Measurements from ENCODE around the gene VPS51. TPM values are rescaled to one million over a fixed set of nuclear protein-coding genes. Genes with fewer than 3 reads are reported as not detected.

Gene VPS51
- total and polyA plus RNA-seq, 9 of the 15 experiments (the other 6 are each of a cell fraction or from before 2014, with no cell fraction given) = 1.8 to 143 (median 46.8) TPM

DNA sequence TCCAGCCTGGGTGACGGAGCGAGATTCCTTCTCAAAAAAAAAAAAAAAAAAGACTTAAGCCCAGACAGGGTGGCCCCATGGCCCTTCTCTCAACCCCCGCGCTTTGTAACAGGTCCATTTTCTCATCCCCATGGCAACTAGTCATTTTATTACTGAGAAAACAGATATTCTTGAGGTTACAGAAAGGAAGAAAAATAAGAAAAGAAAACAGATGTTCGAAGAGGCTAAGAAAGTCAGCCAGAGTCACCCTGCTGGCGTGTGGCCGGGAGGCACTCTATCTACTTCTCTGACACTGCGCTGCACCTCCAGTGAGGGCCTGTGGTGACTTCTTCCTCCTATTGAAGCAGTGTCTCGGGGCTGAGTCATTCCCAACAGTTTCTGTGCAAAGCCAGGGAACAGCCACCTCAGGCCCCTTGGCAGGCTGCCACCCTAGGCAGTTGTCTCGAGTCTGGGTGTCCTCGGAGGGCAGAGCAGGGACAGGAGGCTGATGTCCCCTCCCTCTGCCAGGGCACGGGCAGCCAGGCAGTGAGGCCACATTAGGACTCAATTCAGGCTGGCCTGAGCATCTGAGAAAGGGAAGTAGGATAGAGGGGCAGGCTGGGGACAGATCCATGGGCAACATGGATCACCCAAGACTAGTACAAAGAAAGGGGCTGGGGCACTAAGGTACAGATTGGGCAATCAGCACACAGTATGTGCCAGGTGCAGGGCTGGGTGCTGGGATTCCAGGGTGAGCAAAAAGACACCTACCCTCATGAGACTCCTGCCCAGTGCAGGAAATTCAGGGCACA lies 54.7 kb downstream of the VPS51 start (continued):
- TF ChIP-seq CBX1 (IDR thresholded peaks at IDR 0.05; ENCODE audit: low read depth) = no peak
- TF ChIP-seq CHD2 (IDR thresholded peaks at IDR 0.05; ENCODE audit: low read depth, low read length) = no peak
- no peak for TF ChIP-seq YBX1 (IDR thresholded peaks at IDR 0.05)
- 0 out of 2 replicates have a peak, but pooled peaks have one; percentile 74 for TF ChIP-seq GATAD2A (IDR thresholded peaks at IDR 0.05)
- no peak for TF ChIP-seq KDM1A (IDR thresholded peaks at IDR 0.05)
- TF ChIP-seq SMAD3 (CRISPR knock-in tag; conservative IDR thresholded peaks at IDR 0.05) = no peak
- TF ChIP-seq TOE1 (IDR thresholded peaks at IDR 0.05; ENCODE audit: borderline replicate concordance) = no peak
- no peak for TF ChIP-seq TOE1 (CRISPR knock-in tag; IDR thresholded peaks at IDR 0.05; ENCODE audit: borderline replicate concordance, low read depth)
- TF ChIP-seq EHMT2 (IDR thresholded peaks at IDR 0.05) = no peak
- no peak for TF ChIP-seq KAT2B (IDR thresholded peaks at IDR 0.05; ENCODE audit: low read depth, low read length)
- TF ChIP-seq, protein P1, sequence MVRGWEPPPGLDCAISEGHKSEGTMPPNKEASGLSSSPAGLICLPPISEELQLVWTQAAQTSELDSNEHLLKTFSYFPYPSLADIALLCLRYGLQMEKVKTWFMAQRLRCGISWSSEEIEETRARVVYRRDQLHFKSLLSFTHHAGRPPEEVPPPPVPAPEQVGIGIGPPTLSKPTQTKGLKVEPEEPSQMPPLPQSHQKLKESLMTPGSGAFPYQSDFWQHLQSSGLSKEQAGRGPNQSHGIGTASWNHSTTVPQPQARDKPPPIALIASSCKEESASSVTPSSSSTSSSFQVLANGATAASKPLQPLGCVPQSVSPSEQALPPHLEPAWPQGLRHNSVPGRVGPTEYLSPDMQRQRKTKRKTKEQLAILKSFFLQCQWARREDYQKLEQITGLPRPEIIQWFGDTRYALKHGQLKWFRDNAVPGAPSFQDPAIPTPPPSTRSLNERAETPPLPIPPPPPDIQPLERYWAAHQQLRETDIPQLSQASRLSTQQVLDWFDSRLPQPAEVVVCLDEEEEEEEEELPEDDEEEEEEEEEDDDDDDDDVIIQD (CRISPR knock-in tag; IDR thresholded peaks at IDR 0.05) = no peak
- TF ChIP-seq, protein P2, sequence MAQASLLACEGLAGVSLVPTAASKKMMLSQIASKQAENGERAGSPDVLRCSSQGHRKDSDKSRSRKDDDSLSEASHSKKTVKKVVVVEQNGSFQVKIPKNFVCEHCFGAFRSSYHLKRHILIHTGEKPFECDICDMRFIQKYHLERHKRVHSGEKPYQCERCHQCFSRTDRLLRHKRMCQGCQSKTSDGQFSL (CRISPR knock-in tag; IDR thresholded peaks at IDR 0.05) = no peak
- TF ChIP-seq, protein P2 (tag; IDR thresholded peaks at IDR 0.05) = no peak
- TF ChIP-seq, protein P3, sequence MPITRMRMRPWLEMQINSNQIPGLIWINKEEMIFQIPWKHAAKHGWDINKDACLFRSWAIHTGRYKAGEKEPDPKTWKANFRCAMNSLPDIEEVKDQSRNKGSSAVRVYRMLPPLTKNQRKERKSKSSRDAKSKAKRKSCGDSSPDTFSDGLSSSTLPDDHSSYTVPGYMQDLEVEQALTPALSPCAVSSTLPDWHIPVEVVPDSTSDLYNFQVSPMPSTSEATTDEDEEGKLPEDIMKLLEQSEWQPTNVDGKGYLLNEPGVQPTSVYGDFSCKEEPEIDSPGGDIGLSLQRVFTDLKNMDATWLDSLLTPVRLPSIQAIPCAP (CRISPR knock-in tag; IDR thresholded peaks at IDR 0.05; ENCODE audit: borderline replicate concordance) = no peak
- TF ChIP-seq, protein P4, sequence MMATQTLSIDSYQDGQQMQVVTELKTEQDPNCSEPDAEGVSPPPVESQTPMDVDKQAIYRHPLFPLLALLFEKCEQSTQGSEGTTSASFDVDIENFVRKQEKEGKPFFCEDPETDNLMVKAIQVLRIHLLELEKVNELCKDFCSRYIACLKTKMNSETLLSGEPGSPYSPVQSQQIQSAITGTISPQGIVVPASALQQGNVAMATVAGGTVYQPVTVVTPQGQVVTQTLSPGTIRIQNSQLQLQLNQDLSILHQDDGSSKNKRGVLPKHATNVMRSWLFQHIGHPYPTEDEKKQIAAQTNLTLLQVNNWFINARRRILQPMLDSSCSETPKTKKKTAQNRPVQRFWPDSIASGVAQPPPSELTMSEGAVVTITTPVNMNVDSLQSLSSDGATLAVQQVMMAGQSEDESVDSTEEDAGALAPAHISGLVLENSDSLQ (IDR thresholded peaks at IDR 0.05) = peak; percentile 73
- no peak for TF ChIP-seq ZNF696 (CRISPR knock-in tag; conservative IDR thresholded peaks at IDR 0.05)
- TF ChIP-seq PHTF2 (CRISPR knock-in tag; IDR thresholded peaks at IDR 0.05) = no peak
- no peak for TF ChIP-seq CBX2 (IDR thresholded peaks at IDR 0.05; ENCODE audit: insufficient read depth, low read length, poor library complexity, severe bottlenecking)
- no peak for TF ChIP-seq ZNF584 (CRISPR knock-in tag; IDR thresholded peaks at IDR 0.05; ENCODE audit: low read depth)
- TF ChIP-seq, protein P5, sequence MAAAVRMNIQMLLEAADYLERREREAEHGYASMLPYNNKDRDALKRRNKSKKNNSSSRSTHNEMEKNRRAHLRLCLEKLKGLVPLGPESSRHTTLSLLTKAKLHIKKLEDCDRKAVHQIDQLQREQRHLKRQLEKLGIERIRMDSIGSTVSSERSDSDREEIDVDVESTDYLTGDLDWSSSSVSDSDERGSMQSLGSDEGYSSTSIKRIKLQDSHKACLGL (CRISPR knock-in tag; IDR thresholded peaks at IDR 0.05; ENCODE audit: borderline replicate concordance, poor library complexity, severe bottlenecking) = no peak
- peak; percentile 36; the same call in 1 of the 2 replicates for TF ChIP-seq EP400 (IDR thresholded peaks at IDR 0.05)
- no peak for TF ChIP-seq ZZZ3 (IDR thresholded peaks at IDR 0.05)

Data from K562 (cell line).